NCI-H1694 treated with DMSO at 0.1 percent for 48 hours (cell line): ENCODE measurements around the gene GGT1.
A peak's percentile ranks its signal among the peaks of the same experiment; 100 is the strongest.
"Not testable (repeated sequence)": the region's sequence is repeated elsewhere in the genome, so short reads cannot be mapped to it uniquely, and the experiment has no call there.

ENCODE experiments used
- DNase-seq: peaks from one replicate; lab custom pipeline; 2025; lab: John Stamatoyannopoulos, UW

Gene GGT1

GRCh38 chr22:24602847-24603769 lies at the start of gene GGT1:
Gene GGT1 (plus strand): TSS chr22:24603193. CDS start chr22:24611082, 7,889 bp downstream.
- DNase-seq = not testable (repeated sequence)

GRCh38 chr22:24553597-24554312 lies 49.2 kb upstream of the GGT1 start:
- DNase-seq = no peak

GRCh38 chr22:24554313-24555164 lies 48.5 kb upstream of the GGT1 start, which contains the start of gene GUCD1:
Gene GUCD1 (minus strand): TSS chr22:24555138. CDS start chr22:24554991, 147 bp downstream.
- DNase-seq = no peak

GRCh38 chr22:24555165-24556039 lies 47.6 kb upstream of the GGT1 start, which contains the start of gene SNRPD3:
Gene SNRPD3 (plus strand): TSS chr22:24555999. CDS start chr22:24557675, 1,676 bp downstream.
- DNase-seq = peak; percentile 93

- no peak for DNase-seq
Measured at GRCh38 chr22:24559471-24559870, 43.5 kb upstream of the GGT1 start.

GRCh38 chr22:24563246-24563645 lies 39.7 kb upstream of the GGT1 start:
- no peak for DNase-seq

- no peak for DNase-seq
Measured at GRCh38 chr22:24564376-24565058, 38.5 kb upstream of the GGT1 start.

GRCh38 chr22:24565077-24565476 lies 37.9 kb upstream of the GGT1 start:
- DNase-seq = no peak

GRCh38 chr22:24566899-24567511 lies 36.0 kb upstream of the GGT1 start:
- DNase-seq = no peak

GRCh38 chr22:24567668-24568067 lies 35.3 kb upstream of the GGT1 start:
- DNase-seq = no peak

GRCh38 chr22:24571266-24571665 lies 31.7 kb upstream of the GGT1 start:
- no peak for DNase-seq

GRCh38 chr22:24576778-24577177 lies 26.2 kb upstream of the GGT1 start:
- no peak for DNase-seq

GRCh38 chr22:24578355-24579257 lies 24.4 kb upstream of the GGT1 start:
- no peak for DNase-seq

- DNase-seq = no peak
Measured at GRCh38 chr22:24579258-24579601, 23.8 kb upstream of the GGT1 start.

- no peak for DNase-seq
Measured at GRCh38 chr22:24580276-24580675, 22.7 kb upstream of the GGT1 start.

- DNase-seq = no peak
Measured at GRCh38 chr22:24582056-24582814, 20.8 kb upstream of the GGT1 start.

GRCh38 chr22:24583221-24584165 lies 19.5 kb upstream of the GGT1 start:
- DNase-seq = no peak
